ENCODE measurements around the gene MRPL10. TPM values are rescaled to one million over a fixed set of nuclear protein-coding genes. Genes with fewer than 3 reads are reported as not detected.
A peak's percentile ranks its signal among the peaks of the same experiment; 100 is the strongest.

Gene MRPL10
- total RNA-seq, 1 donor from 2014 or later = 49.4 TPM

DNA sequence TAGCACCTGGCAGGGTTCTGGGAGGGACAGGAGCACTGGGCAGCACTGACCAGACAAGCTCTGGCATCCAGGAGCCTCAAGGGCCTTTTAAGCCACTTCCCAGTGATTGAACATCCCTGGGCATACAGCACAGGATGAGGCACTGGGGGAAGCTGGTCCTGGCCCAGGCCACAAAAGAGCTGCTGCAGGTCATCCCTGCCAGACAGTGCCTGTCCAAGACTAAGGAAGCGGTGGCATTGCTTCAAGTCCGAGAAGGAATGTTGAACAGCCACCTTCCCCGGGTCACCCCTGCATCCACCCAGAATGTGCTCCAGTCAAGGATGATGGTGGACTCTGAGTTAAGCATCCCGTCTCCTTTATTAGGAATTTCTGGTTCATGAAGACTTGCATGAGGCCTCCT is 8.6 kb downstream of the MRPL10 start:
- TF ChIP-seq, protein P1, sequence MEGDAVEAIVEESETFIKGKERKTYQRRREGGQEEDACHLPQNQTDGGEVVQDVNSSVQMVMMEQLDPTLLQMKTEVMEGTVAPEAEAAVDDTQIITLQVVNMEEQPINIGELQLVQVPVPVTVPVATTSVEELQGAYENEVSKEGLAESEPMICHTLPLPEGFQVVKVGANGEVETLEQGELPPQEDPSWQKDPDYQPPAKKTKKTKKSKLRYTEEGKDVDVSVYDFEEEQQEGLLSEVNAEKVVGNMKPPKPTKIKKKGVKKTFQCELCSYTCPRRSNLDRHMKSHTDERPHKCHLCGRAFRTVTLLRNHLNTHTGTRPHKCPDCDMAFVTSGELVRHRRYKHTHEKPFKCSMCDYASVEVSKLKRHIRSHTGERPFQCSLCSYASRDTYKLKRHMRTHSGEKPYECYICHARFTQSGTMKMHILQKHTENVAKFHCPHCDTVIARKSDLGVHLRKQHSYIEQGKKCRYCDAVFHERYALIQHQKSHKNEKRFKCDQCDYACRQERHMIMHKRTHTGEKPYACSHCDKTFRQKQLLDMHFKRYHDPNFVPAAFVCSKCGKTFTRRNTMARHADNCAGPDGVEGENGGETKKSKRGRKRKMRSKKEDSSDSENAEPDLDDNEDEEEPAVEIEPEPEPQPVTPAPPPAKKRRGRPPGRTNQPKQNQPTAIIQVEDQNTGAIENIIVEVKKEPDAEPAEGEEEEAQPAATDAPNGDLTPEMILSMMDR (conservative IDR thresholded peaks at IDR 0.05) = no peak
- peak overlapping the region; percentile 63 for H3K4me3 Mint-ChIP-seq
- no peaks in the 10 kb centered on the region for H3K9me3 Mint-ChIP-seq
- H3K36me3 Mint-ChIP-seq = peaks cover 11% of the 10 kb centered on the region
- no peak for DNase-seq (ENCODE audit: extremely low spot score, unreplicated experiment)
- H3K27ac Mint-ChIP-seq = no peak overlapping the region
- H3K4me1 Mint-ChIP-seq (ENCODE audit: unreplicated experiment) = peaks cover 12% of the 10 kb centered on the region
- no peaks in the 10 kb centered on the region for H3K27me3 Mint-ChIP-seq

DNA sequence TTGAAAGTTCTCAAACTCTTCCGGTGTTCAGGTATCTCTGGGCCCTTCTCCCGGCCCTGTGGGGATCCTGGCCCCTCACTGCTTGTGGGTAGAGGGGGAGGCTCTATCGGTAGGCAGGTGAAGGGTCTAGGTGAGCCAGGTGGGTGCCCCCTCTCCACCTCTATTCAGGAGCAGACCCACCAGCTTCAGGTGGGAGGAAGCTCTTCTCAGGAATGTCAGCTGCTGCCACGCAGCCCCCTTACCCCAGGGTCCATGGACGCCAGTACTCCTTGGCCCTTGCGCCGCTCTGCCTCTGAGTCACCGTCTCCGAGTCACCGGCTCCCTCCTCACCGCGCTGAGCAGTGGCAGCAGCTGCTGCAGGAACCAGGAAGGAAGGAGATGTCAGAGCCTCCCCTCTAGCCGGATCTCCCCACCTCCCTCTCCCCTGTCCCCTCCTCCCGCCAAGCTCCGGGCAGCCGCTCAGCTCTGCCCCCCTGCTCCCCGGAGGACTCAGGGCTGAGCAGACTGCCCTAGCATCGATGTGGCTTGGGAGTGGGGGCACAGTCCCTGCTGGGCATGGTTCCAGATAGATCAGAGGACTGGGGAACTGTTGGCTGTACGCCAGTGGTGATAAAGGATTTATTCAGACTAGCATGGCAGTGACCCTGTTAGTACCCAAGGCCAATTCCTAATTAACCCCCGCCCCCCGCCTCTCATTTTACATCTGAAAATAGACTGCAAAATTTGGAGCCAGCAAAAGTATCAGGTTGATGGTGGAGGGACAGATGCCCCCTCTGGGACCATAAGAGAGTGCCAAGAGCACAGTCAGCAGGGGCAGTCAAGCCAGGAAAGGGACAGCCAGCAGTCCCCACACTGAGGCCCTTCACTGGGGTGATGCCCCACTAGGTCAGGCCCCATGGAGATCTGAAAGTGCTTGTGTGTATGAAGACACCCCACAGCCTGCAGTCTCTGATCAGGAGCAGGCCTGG is 9.6 kb downstream of the MRPL10 start, which contains the start of gene OSBPL7:
TSS of gene OSBPL7 (minus strand) at position 371 of the 968 bp plus-strand sequence. CDS start 1,516 bp downstream, outside the sequence.
- Mint-ChIP-seq H3K9me3 (no peaks in the 10 kb centered on the region), H3K36me3 (peaks cover 11% of the 10 kb centered on the region), H3K4me3 (peak within 1 kb of the TSS; percentile 93), H3K27ac (peak within 1 kb of the TSS; percentile 50), H3K4me1 (ENCODE audit: unreplicated experiment) (peaks cover 12% of the 10 kb centered on the region), H3K27me3 (no peaks in the 10 kb centered on the region)
- TF ChIP-seq, protein P1 (conservative IDR thresholded peaks at IDR 0.05) = peak; percentile 22
- DNase-seq (ENCODE audit: extremely low spot score, unreplicated experiment) = no peak

DNA sequence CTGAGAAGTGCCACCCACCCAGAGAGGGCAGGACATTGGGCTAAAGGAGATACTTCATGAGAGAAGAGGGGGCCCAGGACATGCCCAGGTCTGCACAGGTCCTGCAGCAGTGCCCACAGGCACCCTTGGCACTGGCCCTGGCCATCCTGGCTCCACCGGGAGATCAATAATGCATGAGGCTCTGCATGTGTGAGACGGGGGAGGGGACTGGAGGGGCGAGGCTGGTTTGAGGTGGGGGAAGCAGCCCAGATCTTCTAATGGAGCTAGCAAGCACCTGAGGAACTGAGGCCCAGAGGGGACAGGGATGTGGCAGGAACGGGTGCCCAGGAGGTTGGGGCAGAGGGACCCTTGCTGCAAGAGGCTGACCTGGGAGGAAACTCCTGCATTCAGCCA is 10.3 kb downstream of the MRPL10 start:
- no peak for DNase-seq (ENCODE audit: extremely low spot score, unreplicated experiment)
- H3K27ac Mint-ChIP-seq = peak overlapping the region; percentile 41
- peaks cover 12% of the 10 kb centered on the region for H3K4me1 Mint-ChIP-seq (ENCODE audit: unreplicated experiment)
- H3K4me3 Mint-ChIP-seq = peak overlapping the region; percentile 93
- H3K36me3 Mint-ChIP-seq = peaks cover 5% of the 10 kb centered on the region
- H3K9me3 Mint-ChIP-seq = no peaks in the 10 kb centered on the region
- TF ChIP-seq, protein P1 (conservative IDR thresholded peaks at IDR 0.05) = no peak
- H3K27me3 Mint-ChIP-seq = no peaks in the 10 kb centered on the region

DNA sequence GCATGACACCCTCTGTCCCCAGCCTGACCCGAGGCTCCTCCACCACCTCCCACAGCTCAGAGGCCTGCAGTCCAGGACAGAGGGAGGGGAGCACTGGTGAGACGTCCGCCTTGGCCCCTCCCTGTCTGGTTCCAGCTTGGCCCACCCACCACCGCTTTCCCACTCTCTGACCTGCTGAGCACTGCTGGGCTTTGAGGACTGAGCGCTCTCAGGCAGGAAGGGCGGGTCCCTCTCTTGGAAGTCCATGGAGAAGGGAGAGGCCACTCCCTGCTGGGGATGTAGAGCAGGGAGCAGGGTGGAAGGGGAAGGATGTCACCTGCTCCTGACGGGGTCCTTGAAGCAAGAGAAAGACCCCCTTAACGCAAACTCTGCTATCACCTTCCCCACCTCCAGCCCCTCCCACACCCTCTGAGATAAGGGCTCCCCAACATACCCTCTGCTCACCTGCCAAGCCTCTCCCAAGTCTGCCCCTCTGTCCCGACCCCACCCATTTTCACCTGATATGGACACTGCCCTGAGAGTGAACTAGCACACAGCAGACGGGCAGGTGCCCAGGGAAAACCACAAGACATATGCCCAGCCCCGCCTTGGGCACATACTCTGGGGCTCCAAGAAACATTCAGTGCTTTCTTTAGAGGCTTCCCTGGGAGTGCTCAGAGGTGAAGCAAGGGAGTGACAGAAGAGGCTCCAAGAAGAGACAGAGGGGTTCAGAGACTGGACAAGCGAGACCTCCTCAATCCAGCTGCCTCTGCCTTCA is 11.1 kb downstream of the MRPL10 start:
- Mint-ChIP-seq H3K27me3 (no peaks in the 10 kb centered on the region), H3K36me3 (peaks cover under 1% of the 10 kb centered on the region), H3K9me3 (no peaks in the 10 kb centered on the region), H3K27ac (peak overlapping the region; percentile 34), H3K4me3 (peak overlapping the region; percentile 93), H3K4me1 (ENCODE audit: unreplicated experiment) (peaks cover 12% of the 10 kb centered on the region)
- TF ChIP-seq, protein P1 (conservative IDR thresholded peaks at IDR 0.05) = no peak
- DNase-seq (ENCODE audit: extremely low spot score, unreplicated experiment) = no peak

- Mint-ChIP-seq H3K4me1 (ENCODE audit: unreplicated experiment) (peaks cover 12% of the 10 kb centered on the region), H3K36me3 (no peaks in the 10 kb centered on the region), H3K27ac (no peak overlapping the region), H3K4me3 (no peak overlapping the region), H3K9me3 (no peaks in the 10 kb centered on the region), H3K27me3 (no peaks in the 10 kb centered on the region)
- no peak for DNase-seq (ENCODE audit: extremely low spot score, unreplicated experiment)
- TF ChIP-seq, protein P1 (conservative IDR thresholded peaks at IDR 0.05) = no peak
These were observed 11.9 kb downstream of the MRPL10 start for GRCh38 chr17:47819475-47819874.

All from type B pancreatic cell (in vitro differentiated cells).